SH-SY5Y (cell line): ENCODE measurements around the gene PTPRC.

Experiments used
- GATA2 ChIP-seq: IDR thresholded peaks from 2 replicates; pipeline ENCODE4 v1.6.1; 2011; ENCODE audit warnings: mild to moderate bottlenecking, low read depth, low read length
- GATA3 ChIP-seq: IDR thresholded peaks from 2 replicates; pipeline ENCODE4 v1.6.1; 2011; ENCODE audit warnings: low read depth, mild to moderate bottlenecking, low read length, moderate library complexity

DNA sequence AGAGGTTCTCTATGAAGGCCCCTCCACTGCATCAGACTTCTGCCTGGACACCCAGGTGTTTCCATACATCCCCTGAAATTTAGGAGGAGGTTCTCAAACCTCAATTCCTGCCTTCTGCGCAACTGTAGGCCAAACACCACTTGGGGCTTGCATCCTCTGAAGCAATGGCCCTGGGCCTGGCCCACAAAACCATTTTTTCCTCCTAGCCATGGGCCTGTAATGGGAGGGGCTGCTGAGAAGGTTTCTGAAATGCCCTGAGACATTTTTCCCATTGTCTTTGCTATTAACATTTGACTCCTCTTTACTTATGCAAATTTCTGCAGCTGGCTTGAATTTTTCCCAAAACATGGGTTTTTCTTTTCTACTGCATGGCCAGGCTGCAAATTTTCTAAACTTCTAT is 37.9 kb upstream of the PTPRC start:
- TF ChIP-seq GATA3 (no peak), GATA2 (no peak)
